Kidney epithelial cell (primary cell): ENCODE measurements around the gene AGPAT3. TPM values are rescaled to one million over a fixed set of nuclear protein-coding genes. Genes with fewer than 3 reads are reported as not detected.

Experiments
- DNase-seq: peaks from one replicate; pipeline ENCODE4 v3.0.0-alpha.2; 2010; ENCODE audit warnings: low read depth
- H3K27me3 ChIP-seq: 2 replicates; pipeline ENCODE4 v1.6.0; 2011; ENCODE audit warnings: low read length; ENCODE audit not compliant: control insufficient read depth, insufficient read depth
- H3K36me3 ChIP-seq: 2 replicates; pipeline ENCODE4 v1.5.1; 2011; ENCODE audit warnings: low read length; ENCODE audit not compliant: control insufficient read depth, insufficient read depth
- H3K4me3 ChIP-seq: 2 replicates; pipeline ENCODE4 v1.5.1; 2011; ENCODE audit warnings: low read depth, mild to moderate bottlenecking, control low read depth, low read length
- total RNA-seq: library from RNA; depleted of rRNA; stranded (reverse); fragments of >200 nt; gene quantifications from 2 replicates; pipeline ENCODE4 v1.2.3, GENCODE V29; 2015
- TF ChIP-seq, protein P1 (sequence below): IDR thresholded peaks from 2 replicates; pipeline ENCODE4 v1.5.1; 2011; ENCODE audit warnings: mild to moderate bottlenecking, moderate library complexity, low read length, control low read depth, inconsistent platforms; ENCODE audit not compliant: insufficient read depth, poor library complexity, severe bottlenecking

AGPAT3 gene
- total RNA-seq, 1 donor from 2014 or later: 62.3 TPM

- H3K36me3 ChIP-seq: peaks cover 2% of the 10 kb centered on the region
- TF ChIP-seq, protein P1, sequence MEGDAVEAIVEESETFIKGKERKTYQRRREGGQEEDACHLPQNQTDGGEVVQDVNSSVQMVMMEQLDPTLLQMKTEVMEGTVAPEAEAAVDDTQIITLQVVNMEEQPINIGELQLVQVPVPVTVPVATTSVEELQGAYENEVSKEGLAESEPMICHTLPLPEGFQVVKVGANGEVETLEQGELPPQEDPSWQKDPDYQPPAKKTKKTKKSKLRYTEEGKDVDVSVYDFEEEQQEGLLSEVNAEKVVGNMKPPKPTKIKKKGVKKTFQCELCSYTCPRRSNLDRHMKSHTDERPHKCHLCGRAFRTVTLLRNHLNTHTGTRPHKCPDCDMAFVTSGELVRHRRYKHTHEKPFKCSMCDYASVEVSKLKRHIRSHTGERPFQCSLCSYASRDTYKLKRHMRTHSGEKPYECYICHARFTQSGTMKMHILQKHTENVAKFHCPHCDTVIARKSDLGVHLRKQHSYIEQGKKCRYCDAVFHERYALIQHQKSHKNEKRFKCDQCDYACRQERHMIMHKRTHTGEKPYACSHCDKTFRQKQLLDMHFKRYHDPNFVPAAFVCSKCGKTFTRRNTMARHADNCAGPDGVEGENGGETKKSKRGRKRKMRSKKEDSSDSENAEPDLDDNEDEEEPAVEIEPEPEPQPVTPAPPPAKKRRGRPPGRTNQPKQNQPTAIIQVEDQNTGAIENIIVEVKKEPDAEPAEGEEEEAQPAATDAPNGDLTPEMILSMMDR: no peak
- no peak for DNase-seq
- no peak overlapping the region for H3K4me3 ChIP-seq
- H3K27me3 ChIP-seq: no peaks in the 10 kb centered on the region
Measured at GRCh38 chr21:43968410-43969114, 103.5 kb downstream of the AGPAT3 start.

GRCh38 chr21:43969115-43969444 lies 104.1 kb downstream of the AGPAT3 start:
- no peak for DNase-seq
- Histone ChIP-seq H3K36me3 (peaks cover 2% of the 10 kb centered on the region), H3K4me3 (no peak overlapping the region), H3K27me3 (no peaks in the 10 kb centered on the region)
- TF ChIP-seq, protein P1: no peak

GRCh38 chr21:43970551-43970950 lies 105.5 kb downstream of the AGPAT3 start:
- TF ChIP-seq, protein P1: no peak

DNA sequence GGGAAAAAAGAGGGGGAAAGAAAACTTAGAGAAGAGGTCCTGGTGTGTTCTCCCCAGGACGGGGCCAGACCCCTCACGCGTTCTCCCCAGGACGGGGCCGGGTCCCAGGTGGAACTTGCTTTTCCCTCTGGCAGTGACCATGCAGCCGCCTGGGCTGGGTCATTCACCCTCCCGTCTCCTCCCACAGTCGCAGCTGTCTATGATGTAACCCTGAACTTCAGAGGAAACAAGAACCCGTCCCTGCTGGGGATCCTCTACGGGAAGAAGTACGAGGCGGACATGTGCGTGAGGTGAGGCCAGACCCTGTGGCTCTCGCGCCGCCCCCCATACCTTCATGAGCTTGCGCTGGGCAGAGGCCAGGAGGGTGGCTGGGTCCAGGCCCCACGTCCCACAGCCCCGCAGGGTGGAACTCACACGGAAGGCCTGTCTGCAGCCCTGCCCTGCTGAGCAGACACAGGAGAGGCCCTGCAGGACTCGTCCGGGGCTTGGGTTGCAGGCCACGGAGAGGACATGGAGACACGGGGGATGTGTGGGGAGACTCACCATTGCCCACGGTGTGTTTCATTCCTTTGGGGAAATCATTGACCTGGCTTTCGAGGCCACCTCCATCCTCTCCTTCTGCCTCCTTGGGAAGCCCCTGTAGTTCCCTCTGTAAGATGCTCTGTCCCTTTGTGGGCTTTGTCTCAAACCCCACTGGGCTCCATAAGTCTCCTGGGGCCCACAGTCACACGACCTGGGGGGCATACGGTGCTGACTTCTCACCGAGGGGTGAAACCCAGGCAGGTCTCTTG lies 106.4 kb downstream of the AGPAT3 start:
- H3K36me3 ChIP-seq: peaks cover 2% of the 10 kb centered on the region
- TF ChIP-seq, protein P1: no peak
- no peaks in the 10 kb centered on the region for H3K27me3 ChIP-seq
- DNase-seq: no peak
- H3K4me3 ChIP-seq: no peak overlapping the region

More at GRCh38 chr21:43970551-43970950, 105.5 kb downstream of the AGPAT3 start:
- Histone ChIP-seq H3K27me3 (no peaks in the 10 kb centered on the region), H3K36me3 (peaks cover 2% of the 10 kb centered on the region), H3K4me3 (no peak overlapping the region)
- no peak for DNase-seq

- H3K4me3 ChIP-seq: no peak overlapping the region
- TF ChIP-seq, protein P1: no peak
- no peak for DNase-seq
- H3K27me3 ChIP-seq: no peaks in the 10 kb centered on the region
- peaks cover 2% of the 10 kb centered on the region for H3K36me3 ChIP-seq
Measured at GRCh38 chr21:43971992-43972255, 106.9 kb downstream of the AGPAT3 start.
